ENCODE results near the gene ACKR3. TPM values are rescaled to one million over a fixed set of nuclear protein-coding genes. Genes with fewer than 3 reads are reported as not detected.

The ACKR3 gene
- total and polyA plus RNA-seq, 7 donors: 1.6 to 39.1 (median 17.0) TPM

DNA sequence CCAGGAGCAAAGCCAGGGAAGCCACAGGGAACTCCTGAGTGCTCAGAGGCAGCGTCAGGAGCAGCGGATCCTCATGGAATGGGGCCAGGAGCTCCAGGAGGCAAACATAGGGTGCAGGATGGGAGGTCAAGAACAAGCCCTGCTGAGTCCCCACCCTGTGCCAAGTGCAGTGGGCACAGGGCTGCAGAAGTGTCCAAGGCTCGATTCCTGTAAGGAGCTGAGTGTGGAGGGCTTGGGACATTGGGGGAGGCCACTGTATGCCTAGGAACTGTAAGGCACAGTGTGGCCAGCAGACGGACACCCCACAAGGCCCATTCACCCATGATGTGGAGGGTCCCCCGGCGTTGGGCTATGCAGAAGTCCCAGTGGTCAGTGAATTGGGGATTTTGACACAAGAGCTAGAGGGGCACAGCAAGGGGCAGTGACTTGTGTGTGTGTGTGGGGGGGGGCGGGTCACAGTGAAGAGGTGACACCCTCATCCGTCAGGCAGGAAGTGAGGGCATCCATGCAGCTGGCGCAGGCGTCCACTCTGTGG is 55.6 kb downstream of the ACKR3 start:
- TF ChIP-seq POLR2A (IDR thresholded peaks at IDR 0.05): no peak
- TF ChIP-seq, protein P1, sequence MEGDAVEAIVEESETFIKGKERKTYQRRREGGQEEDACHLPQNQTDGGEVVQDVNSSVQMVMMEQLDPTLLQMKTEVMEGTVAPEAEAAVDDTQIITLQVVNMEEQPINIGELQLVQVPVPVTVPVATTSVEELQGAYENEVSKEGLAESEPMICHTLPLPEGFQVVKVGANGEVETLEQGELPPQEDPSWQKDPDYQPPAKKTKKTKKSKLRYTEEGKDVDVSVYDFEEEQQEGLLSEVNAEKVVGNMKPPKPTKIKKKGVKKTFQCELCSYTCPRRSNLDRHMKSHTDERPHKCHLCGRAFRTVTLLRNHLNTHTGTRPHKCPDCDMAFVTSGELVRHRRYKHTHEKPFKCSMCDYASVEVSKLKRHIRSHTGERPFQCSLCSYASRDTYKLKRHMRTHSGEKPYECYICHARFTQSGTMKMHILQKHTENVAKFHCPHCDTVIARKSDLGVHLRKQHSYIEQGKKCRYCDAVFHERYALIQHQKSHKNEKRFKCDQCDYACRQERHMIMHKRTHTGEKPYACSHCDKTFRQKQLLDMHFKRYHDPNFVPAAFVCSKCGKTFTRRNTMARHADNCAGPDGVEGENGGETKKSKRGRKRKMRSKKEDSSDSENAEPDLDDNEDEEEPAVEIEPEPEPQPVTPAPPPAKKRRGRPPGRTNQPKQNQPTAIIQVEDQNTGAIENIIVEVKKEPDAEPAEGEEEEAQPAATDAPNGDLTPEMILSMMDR (IDR thresholded peaks at IDR 0.05): no peak
- TF ChIP-seq EP300 (IDR thresholded peaks at IDR 0.05): no peak
- no peak for TF ChIP-seq POLR2AphosphoS5 (IDR thresholded peaks at IDR 0.05)
- H3K27ac ChIP-seq: no peak overlapping the region
- H3K9me3 ChIP-seq: no peaks in the 10 kb centered on the region
- no peak overlapping the region for H3K4me3 ChIP-seq
- H3K36me3 ChIP-seq: no peaks in the 10 kb centered on the region
- DNase-seq: peak; percentile 57
- WGBS, 2 donors: 80 to 92% methylated on average over 10 of the region's 10 CpGs
- intact Hi-C loops (cut with DNase I): no loop called here
- peaks cover 0 to 3% (median 0%) of the 10 kb centered on the region in 4 donors for H3K4me1 ChIP-seq
- H3K27me3 ChIP-seq: no peaks in the 10 kb centered on the region

DNA sequence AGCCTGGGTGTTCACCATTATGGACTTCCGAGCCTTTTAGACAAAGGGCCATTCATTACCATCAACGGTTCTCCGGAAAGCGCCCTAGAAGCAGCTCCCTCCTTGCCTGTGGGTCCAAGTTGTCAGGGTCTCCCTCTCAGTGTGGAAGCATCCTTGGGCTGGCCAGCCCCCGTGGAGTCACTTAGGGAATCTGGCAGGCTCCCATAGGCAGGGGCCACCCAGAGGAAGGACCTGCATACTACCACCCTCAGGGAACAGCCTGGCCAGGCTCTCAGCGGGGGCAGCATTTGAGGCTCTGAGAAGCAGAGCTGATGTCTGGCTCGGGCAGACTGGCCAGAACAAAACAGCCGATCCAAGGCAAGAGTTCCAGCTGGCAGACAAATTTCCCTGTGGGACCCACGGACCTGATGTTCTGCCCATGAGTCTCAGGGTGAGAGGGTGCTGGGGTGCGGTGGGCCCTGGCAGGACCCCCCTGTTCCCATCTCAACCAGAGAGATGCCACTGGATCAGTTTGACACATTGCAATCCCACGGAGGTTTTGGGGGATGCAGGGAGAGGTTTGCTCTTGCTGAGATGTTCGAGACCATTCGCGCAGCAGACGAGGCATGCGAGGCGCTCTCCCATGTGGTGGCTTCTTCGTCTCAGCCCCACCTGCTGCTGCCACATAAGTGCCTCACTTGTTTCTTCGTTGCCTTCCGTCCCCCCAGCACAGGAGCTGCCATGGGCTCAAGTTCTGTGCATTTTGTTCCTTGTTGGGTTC is 56.9 kb downstream of the ACKR3 start:
- no peak for TF ChIP-seq POLR2A (IDR thresholded peaks at IDR 0.05)
- TF ChIP-seq, protein P1 (IDR thresholded peaks at IDR 0.05): no peak
- no peak for TF ChIP-seq EP300 (IDR thresholded peaks at IDR 0.05)
- Histone ChIP-seq H3K27me3 (no peaks in the 10 kb centered on the region), H3K4me1 (peaks cover 0 to 14% (median 10%) of the 10 kb centered on the region in 4 donors), H3K36me3 (no peaks in the 10 kb centered on the region), H3K9me3 (no peaks in the 10 kb centered on the region), H3K4me3 (no peak overlapping the region), H3K27ac (no peak overlapping the region)
- DNase-seq: peak; percentile 55
- intact Hi-C loops (cut with DNase I): no loop called here
- 78 to 81% methylated on average over 20 of the region's 20 CpGs for WGBS, 2 donors

DNA sequence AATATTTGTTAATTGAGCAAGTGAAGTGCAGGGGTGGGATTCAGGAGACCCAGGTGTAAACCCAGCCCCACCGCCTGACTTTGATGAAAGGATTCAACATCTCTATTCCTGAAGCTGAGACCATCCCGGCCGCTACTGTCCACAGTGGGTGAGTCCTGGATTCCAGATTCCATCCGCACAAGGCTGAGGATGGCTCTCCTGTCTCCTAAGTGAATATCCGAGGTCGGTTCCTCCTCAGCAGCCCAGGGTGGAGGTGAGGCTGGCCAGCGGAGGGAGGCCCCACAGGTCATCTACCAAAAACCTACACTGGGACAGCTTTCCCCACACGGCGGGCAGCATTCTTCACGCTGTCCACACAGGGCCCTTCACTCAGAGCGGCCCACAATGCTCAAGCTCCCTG is 57.6 kb downstream of the ACKR3 start:
- peaks cover 0 to 20% (median 16%) of the 10 kb centered on the region in 4 donors for H3K4me1 ChIP-seq
- TF ChIP-seq POLR2A (IDR thresholded peaks at IDR 0.05) (no peak), POLR2AphosphoS5 (IDR thresholded peaks at IDR 0.05) (no peak), EP300 (IDR thresholded peaks at IDR 0.05) (no peak)
- TF ChIP-seq, protein P1 (IDR thresholded peaks at IDR 0.05): no peak
- H3K4me3 ChIP-seq: no peak overlapping the region
- no peak overlapping the region for H3K27ac ChIP-seq
- intact Hi-C loops (cut with DNase I): no loop called here
- WGBS, 2 donors: 94 to 96% methylated on average over 11 of the region's 11 CpGs
- DNase-seq: peak; percentile 48
- no peaks in the 10 kb centered on the region for H3K36me3 ChIP-seq
- no peaks in the 10 kb centered on the region for H3K9me3 ChIP-seq
- H3K27me3 ChIP-seq: no peaks in the 10 kb centered on the region

DNA sequence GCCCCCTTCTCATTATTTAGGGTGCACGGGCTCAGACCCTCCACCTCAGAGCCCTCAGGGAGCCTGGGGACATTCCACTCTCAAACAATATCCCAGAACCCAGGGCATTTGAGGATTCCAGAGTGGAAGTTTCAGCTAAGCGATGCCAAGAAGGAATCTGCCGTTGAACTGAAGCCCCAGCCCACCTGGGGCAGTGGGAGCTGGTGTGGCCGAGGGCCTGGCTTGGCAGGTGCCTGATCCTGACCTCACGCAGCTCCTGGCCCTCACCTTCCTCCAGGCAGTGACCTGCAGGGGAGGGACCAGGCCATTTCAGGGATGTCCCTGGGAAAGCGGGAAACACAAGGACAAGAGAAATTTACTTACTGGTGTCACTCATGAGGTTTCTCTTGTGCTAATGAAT is 58.2 kb downstream of the ACKR3 start:
- Histone ChIP-seq H3K9me3 (no peaks in the 10 kb centered on the region), H3K27me3 (no peaks in the 10 kb centered on the region), H3K4me1 (peaks cover 0 to 20% (median 16%) of the 10 kb centered on the region in 4 donors), H3K27ac (no peak overlapping the region), H3K36me3 (no peaks in the 10 kb centered on the region), H3K4me3 (no peak overlapping the region)
- TF ChIP-seq POLR2AphosphoS5 (IDR thresholded peaks at IDR 0.05) (no peak), EP300 (IDR thresholded peaks at IDR 0.05) (no peak), POLR2A (IDR thresholded peaks at IDR 0.05) (no peak)
- TF ChIP-seq, protein P1 (IDR thresholded peaks at IDR 0.05): no peak
- intact Hi-C loops (cut with DNase I): no loop called here
- WGBS, 2 donors: 80 to 91% methylated on average over 6 of the region's 6 CpGs
- peak; percentile 40 for DNase-seq
